ENCODE data around the gene ATP8B3. TPM values are rescaled to one million over a fixed set of nuclear protein-coding genes. Genes with fewer than 3 reads are reported as not detected.

The ATP8B3 gene, protein sequence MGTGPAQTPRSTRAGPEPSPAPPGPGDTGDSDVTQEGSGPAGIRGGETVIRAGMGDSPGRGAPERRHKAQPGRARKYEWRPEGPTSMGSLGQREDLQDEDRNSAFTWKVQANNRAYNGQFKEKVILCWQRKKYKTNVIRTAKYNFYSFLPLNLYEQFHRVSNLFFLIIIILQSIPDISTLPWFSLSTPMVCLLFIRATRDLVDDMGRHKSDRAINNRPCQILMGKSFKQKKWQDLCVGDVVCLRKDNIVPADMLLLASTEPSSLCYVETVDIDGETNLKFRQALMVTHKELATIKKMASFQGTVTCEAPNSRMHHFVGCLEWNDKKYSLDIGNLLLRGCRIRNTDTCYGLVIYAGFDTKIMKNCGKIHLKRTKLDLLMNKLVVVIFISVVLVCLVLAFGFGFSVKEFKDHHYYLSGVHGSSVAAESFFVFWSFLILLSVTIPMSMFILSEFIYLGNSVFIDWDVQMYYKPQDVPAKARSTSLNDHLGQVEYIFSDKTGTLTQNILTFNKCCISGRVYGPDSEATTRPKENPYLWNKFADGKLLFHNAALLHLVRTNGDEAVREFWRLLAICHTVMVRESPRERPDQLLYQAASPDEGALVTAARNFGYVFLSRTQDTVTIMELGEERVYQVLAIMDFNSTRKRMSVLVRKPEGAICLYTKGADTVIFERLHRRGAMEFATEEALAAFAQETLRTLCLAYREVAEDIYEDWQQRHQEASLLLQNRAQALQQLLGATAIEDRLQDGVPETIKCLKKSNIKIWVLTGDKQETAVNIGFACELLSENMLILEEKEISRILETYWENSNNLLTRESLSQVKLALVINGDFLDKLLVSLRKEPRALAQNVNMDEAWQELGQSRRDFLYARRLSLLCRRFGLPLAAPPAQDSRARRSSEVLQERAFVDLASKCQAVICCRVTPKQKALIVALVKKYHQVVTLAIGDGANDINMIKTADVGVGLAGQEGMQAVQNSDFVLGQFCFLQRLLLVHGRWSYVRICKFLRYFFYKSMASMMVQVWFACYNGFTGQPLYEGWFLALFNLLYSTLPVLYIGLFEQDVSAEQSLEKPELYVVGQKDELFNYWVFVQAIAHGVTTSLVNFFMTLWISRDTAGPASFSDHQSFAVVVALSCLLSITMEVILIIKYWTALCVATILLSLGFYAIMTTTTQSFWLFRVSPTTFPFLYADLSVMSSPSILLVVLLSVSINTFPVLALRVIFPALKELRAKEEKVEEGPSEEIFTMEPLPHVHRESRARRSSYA (N-terminal part only)
- 0.69 TPM for total RNA-seq (ENCODE audit: unreplicated experiment)
- long read RNA-seq: 0 reads

DNA sequence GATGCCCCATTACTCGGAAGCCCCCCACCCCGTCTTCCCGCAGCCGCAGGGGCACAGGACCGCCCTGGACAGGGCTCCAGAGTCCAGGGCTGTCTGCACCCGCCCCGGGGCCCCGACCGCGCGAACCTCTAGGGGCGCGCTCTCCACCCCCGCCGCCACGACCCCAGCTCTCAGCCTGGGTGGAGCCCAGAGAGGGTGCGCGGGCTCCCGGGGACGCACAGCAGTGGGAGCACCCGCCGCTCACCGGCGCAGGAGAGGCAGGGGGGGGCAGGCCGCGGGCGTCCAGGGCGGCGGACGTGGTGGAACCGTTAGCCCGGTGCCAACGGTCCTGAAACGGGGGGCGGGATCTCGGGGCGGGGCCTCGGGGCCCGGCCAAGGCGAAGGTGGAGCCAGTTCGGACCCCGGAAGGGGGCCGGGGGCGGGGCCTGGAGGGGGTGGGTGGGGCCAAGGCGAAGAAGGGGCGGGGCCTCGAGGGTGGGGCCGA is at the start of gene ATP8B3:
Gene ATP8B3, minus strand, starts transcription at position 335 of the 484 bp plus-strand sequence. CDS start 540 bp downstream, outside the sequence.
- Mint-ChIP-seq H3K4me1 (ENCODE audit: unreplicated experiment) (peaks cover 6% of the 10 kb centered on the region), H3K27me3 (ENCODE audit: unreplicated experiment) (peaks cover 10% of the 10 kb centered on the region), H3K27ac (ENCODE audit: unreplicated experiment) (peak within 1 kb of the TSS; percentile 64), H3K36me3 (ENCODE audit: low read depth, unreplicated experiment) (no peaks in the 10 kb centered on the region), H3K4me3 (ENCODE audit: unreplicated experiment) (peak within 1 kb of the TSS; percentile 89), H3K9me3 (ENCODE audit: unreplicated experiment) (no peaks in the 10 kb centered on the region)
- no peak for DNase-seq (ENCODE audit: low spot score)
- TF ChIP-seq, protein P1, sequence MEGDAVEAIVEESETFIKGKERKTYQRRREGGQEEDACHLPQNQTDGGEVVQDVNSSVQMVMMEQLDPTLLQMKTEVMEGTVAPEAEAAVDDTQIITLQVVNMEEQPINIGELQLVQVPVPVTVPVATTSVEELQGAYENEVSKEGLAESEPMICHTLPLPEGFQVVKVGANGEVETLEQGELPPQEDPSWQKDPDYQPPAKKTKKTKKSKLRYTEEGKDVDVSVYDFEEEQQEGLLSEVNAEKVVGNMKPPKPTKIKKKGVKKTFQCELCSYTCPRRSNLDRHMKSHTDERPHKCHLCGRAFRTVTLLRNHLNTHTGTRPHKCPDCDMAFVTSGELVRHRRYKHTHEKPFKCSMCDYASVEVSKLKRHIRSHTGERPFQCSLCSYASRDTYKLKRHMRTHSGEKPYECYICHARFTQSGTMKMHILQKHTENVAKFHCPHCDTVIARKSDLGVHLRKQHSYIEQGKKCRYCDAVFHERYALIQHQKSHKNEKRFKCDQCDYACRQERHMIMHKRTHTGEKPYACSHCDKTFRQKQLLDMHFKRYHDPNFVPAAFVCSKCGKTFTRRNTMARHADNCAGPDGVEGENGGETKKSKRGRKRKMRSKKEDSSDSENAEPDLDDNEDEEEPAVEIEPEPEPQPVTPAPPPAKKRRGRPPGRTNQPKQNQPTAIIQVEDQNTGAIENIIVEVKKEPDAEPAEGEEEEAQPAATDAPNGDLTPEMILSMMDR (IDR thresholded peaks at IDR 0.05; ENCODE audit: unreplicated experiment): no peak

DNA sequence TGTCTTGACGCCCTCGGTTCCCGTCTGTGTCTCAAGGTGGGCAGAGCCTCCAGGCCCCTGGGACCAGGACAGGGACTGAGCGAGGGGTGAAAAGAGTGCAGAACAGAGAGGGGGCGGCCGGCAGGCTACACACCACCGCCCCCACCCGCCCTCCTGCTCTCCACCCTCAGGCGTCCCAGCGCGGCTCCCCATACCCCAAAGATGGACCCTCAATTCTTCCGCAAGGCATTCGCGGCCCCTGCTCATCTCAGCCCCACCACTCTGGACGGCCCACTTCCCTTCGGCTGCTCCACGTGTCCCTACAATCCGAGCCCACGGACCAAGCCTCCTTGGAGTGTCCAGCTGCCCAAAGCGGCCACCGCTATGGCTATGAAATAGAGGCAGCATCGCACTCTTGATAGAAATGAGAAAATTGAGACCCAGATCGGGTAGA is 49.5 kb upstream of the ATP8B3 start:
- Mint-ChIP-seq H3K27ac (ENCODE audit: unreplicated experiment) (peak overlapping the region; percentile 41), H3K4me3 (ENCODE audit: unreplicated experiment) (peak overlapping the region; percentile 93), H3K4me1 (ENCODE audit: unreplicated experiment) (peaks cover 5% of the 10 kb centered on the region), H3K9me3 (ENCODE audit: unreplicated experiment) (no peaks in the 10 kb centered on the region), H3K36me3 (ENCODE audit: low read depth, unreplicated experiment) (peaks cover 4% of the 10 kb centered on the region), H3K27me3 (ENCODE audit: unreplicated experiment) (peaks cover 19% of the 10 kb centered on the region)
- TF ChIP-seq, protein P1 (IDR thresholded peaks at IDR 0.05; ENCODE audit: unreplicated experiment): no peak
- no peak for DNase-seq (ENCODE audit: low spot score)

DNA sequence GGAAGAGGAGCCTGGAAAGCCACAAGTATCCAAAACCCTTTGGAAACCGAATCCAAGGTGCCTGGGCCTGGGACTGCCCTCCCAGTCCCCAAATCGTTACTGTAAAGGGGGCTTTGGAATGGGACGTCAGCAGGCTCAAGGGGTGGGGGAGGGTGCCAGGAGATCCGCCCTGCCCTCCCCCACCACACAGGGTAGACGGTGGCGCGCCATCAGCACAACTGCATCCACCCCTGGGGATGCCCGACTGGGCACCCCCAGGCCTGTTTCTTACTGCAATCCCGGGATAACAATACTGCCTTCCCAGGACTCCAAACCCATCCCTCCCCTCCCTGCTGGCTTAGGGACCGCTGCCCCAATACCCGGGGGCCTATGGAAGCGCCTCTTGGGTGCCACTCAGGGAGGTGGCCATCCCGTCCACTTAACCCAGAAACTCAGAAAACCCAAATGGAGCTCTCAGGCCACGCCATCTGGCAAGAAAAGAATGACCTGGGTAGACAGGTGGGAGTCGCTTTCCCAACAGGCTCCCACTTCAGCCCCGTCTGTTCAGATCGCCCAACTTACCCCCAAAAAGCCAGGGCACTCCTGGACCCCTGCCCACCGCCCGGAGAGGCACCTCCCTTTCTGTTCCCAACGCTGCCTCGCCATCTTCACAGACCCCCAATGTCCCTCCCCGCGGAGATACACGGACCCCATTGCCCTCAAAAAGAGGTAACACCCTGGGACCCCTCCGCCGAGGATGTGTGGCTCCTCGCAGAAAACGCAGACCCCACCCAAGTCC is 48.9 kb upstream of the ATP8B3 start:
- Mint-ChIP-seq H3K27ac (ENCODE audit: unreplicated experiment) (peak overlapping the region; percentile 9), H3K36me3 (ENCODE audit: low read depth, unreplicated experiment) (peaks cover 4% of the 10 kb centered on the region), H3K9me3 (ENCODE audit: unreplicated experiment) (no peaks in the 10 kb centered on the region), H3K27me3 (ENCODE audit: unreplicated experiment) (peaks cover 18% of the 10 kb centered on the region), H3K4me1 (ENCODE audit: unreplicated experiment) (peaks cover 9% of the 10 kb centered on the region), H3K4me3 (ENCODE audit: unreplicated experiment) (peak overlapping the region; percentile 93)
- no peak for DNase-seq (ENCODE audit: low spot score)
- TF ChIP-seq, protein P1 (IDR thresholded peaks at IDR 0.05; ENCODE audit: unreplicated experiment): no peak

DNA sequence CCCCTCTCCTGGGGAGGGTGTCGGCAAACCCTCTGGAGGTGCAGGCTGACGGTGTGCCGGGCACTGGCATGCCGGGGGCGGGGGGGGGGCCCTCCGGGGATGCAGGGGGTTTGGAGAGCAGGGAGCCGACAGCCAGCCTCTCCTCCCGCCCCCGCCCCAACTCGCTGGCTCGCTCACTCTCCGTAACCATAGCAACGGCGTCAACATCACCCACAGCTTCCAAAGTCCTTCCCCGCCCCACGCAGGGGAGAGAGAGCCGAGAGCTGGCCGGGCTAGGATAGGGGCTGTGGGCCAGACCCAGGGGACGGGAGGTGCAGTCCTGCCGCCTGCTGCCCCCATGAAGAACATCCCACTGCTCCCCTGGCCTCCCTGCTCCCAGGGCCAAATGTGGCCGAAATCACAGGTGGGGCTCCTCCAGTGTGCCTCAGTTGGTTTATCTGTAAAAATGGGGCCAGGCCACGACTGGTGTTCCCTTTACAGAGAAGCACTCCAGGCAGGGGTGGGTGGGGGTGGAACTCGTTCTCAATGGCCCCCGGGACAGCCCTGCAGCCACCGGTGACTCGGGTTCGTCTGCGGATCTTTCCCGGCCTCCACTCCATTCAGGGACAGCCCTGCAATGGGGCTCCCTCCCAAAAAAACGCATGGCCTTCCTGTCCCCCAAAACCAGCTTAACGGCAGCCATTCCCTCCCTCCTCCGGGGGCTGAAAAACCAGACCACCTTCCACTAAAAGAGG is 48.1 kb upstream of the ATP8B3 start:
- H3K27me3 Mint-ChIP-seq (ENCODE audit: unreplicated experiment): peaks cover 14% of the 10 kb centered on the region
- H3K36me3 Mint-ChIP-seq (ENCODE audit: low read depth, unreplicated experiment): peaks cover 4% of the 10 kb centered on the region
- peak; percentile 60 for DNase-seq (ENCODE audit: low spot score)
- H3K9me3 Mint-ChIP-seq (ENCODE audit: unreplicated experiment): no peaks in the 10 kb centered on the region
- peaks cover 9% of the 10 kb centered on the region for H3K4me1 Mint-ChIP-seq (ENCODE audit: unreplicated experiment)
- H3K27ac Mint-ChIP-seq (ENCODE audit: unreplicated experiment): no peak overlapping the region
- TF ChIP-seq, protein P1 (IDR thresholded peaks at IDR 0.05; ENCODE audit: unreplicated experiment): no peak
- H3K4me3 Mint-ChIP-seq (ENCODE audit: unreplicated experiment): no peak overlapping the region
